GM12864 (cell line): ENCODE data around the gene RSF1.

ENCODE experiments used
- DNase-seq: peaks from one replicate; pipeline ENCODE4 v3.0.0-alpha.2; 2011; ENCODE audit warnings: low read depth
- H3K4me3 ChIP-seq: 2 replicates; pipeline ENCODE4 v1.5.1; 2011; ENCODE audit warnings: mild to moderate bottlenecking, low read depth, low read length, control low read depth
- CTCF ChIP-seq: IDR thresholded peaks from 2 replicates; pipeline ENCODE4 v1.5.1; 2011; ENCODE audit warnings: low read depth, mild to moderate bottlenecking, moderate library complexity, low read length, control low read depth, inconsistent platforms; ENCODE audit errors: missing control alignments

RSF1 gene

GRCh38 chr11:77668760-77669159 lies 151.8 kb downstream of the RSF1 start:
- H3K4me3 ChIP-seq: no peak overlapping the region
- TF ChIP-seq CTCF: no peak
- DNase-seq: no peak

GRCh38 chr11:77665240-77665965 lies 155.1 kb downstream of the RSF1 start:
- TF ChIP-seq CTCF: no peak
- no peak for DNase-seq
- H3K4me3 ChIP-seq: no peak overlapping the region

GRCh38 chr11:77661670-77662069 lies 158.9 kb downstream of the RSF1 start:
- no peak for DNase-seq
- H3K4me3 ChIP-seq: no peak overlapping the region
- no peak for TF ChIP-seq CTCF

GRCh38 chr11:77660947-77661346 lies 159.6 kb downstream of the RSF1 start:
- no peak overlapping the region for H3K4me3 ChIP-seq
- no peak for TF ChIP-seq CTCF
- DNase-seq: no peak

GRCh38 chr11:77658213-77659013 lies 162.1 kb downstream of the RSF1 start:
- no peak for TF ChIP-seq CTCF
- H3K4me3 ChIP-seq: no peak overlapping the region
- no peak for DNase-seq

- no peak for DNase-seq
These were observed 164.2 kb downstream of the RSF1 start for GRCh38 chr11:77656362-77656761.

More at GRCh38 chr11:77656362-77656761, 164.2 kb downstream of the RSF1 start:
- no peak overlapping the region for H3K4me3 ChIP-seq
- TF ChIP-seq CTCF: no peak
